Measurements from ENCODE around the gene TMC3.

GRCh38 chr15:81299630-81300273 lies 74.3 kb downstream of the TMC3 start:
- TF ChIP-seq CTCF (IDR thresholded peaks at IDR 0.05) (no peak), POLR2AphosphoS5 (IDR thresholded peaks at IDR 0.05) (no peak), POLR2A (IDR thresholded peaks at IDR 0.05) (no peak)

Data from sigmoid colon (tissue), 4 donors.